Type B pancreatic cell (in vitro differentiated cells): ENCODE measurements around the gene SYNGR1. TPM values are rescaled to one million over a fixed set of nuclear protein-coding genes. Genes with fewer than 3 reads are reported as not detected.

Source experiments
- DNase-seq: peaks from one replicate; pipeline ENCODE4 v3.0.0; 2021; ENCODE audit warnings: mixed read lengths; ENCODE audit not compliant: unreplicated experiment; ENCODE audit errors: extremely low spot score
- H3K27ac Mint-ChIP-seq: 2 replicates; pipeline ENCODE4 v1.8.0; 2021; ENCODE audit warnings: mild to moderate bottlenecking, mixed read lengths
- H3K27me3 Mint-ChIP-seq: 2 replicates; pipeline ENCODE4 v1.8.0; 2021; ENCODE audit warnings: mixed read lengths
- H3K36me3 Mint-ChIP-seq: 2 replicates; pipeline ENCODE4 v1.8.0; 2021; ENCODE audit warnings: mixed read lengths
- H3K4me1 Mint-ChIP-seq: one replicate; pipeline ENCODE4 v1.8.0; 2021; ENCODE audit warnings: mixed read lengths; ENCODE audit not compliant: unreplicated experiment
- H3K4me3 Mint-ChIP-seq: 2 replicates; pipeline ENCODE4 v1.8.0; 2021; ENCODE audit warnings: mild to moderate bottlenecking, mixed read lengths
- H3K9me3 Mint-ChIP-seq: 2 replicates; pipeline ENCODE4 v1.8.0; 2021; ENCODE audit warnings: mixed read lengths
- total RNA-seq: library from RNA; stranded (reverse); gene quantifications from 2 replicates; pipeline ENCODE4 v1.2.1, GENCODE V29; 2021; ENCODE audit warnings: low replicate concordance
- TF ChIP-seq, protein P1 (sequence below): fragments of 200-600 bp; sonication (generic); conservative IDR thresholded peaks from 2 replicates; pipeline ENCODE4 v1.5.0; 2021; ENCODE audit warnings: antibody characterized with exemption, mild to moderate bottlenecking

SYNGR1 gene
- total RNA-seq, 1 donor from 2014 or later = 41.4 TPM

DNA sequence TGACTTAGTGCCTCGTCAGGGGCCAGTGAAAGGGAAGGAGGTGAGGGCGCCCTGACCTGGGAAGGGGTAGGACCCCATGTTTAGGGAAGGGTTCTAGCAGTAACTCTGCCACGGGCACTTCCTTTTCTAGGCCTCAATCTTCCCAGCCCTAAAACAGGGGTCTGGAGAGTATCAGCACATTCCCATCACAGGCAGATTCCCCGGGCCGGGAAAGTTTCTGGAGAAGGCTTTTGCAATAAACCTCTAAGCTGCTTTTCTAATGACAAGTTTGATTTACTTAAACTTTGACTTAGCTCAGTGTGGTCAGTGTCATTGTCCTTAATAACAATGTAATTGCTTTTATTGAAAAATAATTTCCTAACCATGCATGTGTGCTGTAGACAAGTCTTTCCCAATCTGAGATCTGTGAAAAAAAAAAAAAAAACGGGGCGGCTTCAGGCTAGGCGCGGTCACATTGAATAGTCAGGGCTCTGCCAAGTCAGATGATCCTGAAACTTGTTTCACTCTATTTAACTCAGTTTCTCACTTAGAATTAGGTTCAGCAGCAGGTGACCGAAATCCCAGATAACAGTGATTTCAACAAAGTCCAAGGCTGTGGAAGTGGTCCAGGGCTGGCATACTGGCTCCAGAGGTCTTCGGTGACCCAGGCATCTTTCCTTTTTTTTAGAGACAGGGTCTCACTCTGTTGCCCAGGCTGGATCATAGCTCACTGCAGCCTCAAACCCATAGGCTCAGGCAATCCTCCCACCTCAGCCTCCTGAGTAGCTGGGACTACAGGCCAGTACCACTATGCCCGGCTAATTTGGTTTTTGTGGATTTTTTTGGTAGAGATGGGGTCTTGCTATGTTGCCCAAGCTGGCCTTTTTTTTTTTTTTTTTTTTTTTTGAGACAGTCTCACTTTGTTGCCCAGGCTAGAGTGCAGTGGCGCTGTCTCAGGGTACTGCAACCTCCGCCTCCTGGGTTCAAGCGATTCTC lies 30.3 kb downstream of the SYNGR1 start:
- Mint-ChIP-seq H3K4me3 (no peak overlapping the region), H3K9me3 (no peaks in the 10 kb centered on the region), H3K27me3 (no peaks in the 10 kb centered on the region), H3K4me1 (no peaks in the 10 kb centered on the region), H3K36me3 (peaks cover 8% of the 10 kb centered on the region), H3K27ac (no peak overlapping the region)
- TF ChIP-seq, protein P1, sequence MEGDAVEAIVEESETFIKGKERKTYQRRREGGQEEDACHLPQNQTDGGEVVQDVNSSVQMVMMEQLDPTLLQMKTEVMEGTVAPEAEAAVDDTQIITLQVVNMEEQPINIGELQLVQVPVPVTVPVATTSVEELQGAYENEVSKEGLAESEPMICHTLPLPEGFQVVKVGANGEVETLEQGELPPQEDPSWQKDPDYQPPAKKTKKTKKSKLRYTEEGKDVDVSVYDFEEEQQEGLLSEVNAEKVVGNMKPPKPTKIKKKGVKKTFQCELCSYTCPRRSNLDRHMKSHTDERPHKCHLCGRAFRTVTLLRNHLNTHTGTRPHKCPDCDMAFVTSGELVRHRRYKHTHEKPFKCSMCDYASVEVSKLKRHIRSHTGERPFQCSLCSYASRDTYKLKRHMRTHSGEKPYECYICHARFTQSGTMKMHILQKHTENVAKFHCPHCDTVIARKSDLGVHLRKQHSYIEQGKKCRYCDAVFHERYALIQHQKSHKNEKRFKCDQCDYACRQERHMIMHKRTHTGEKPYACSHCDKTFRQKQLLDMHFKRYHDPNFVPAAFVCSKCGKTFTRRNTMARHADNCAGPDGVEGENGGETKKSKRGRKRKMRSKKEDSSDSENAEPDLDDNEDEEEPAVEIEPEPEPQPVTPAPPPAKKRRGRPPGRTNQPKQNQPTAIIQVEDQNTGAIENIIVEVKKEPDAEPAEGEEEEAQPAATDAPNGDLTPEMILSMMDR = no peak
- DNase-seq = no peak

DNA sequence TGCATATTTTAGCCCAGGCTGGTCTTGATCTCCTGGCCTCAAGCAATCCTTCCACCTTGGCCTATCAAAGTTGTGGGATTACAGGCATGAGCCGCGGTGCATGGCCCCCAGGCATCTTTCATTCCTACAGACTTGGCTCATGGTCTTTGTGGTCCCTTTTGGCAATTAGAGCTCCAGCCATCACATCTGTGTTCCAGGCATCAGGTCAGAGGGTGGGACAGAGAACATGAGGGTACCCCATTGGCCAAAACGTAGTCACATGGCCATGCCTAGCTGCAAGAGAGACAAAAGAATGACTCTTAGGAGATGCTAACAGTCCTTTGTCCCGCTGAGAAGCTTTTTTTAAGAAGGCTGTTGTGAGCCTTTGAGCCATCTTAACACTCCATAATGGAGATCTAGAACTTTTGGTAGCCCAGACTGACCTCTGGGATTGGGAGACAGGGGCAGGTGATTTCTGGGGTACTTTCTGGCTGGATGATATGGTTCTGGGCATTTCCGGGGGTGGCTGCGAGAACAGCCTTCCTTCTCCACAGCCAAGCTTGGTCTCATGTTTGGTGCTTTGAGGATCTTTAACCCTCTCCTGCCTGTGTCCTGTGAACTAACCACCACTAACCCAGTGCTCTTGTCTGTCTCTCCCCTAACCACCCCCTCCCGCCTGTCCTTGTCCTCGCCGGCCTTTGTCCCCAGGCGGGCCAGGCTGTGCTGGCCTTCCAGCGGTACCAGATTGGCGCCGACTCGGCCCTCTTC lies 31.4 kb downstream of the SYNGR1 start:
- Mint-ChIP-seq H3K27me3 (no peaks in the 10 kb centered on the region), H3K4me3 (no peak overlapping the region), H3K27ac (no peak overlapping the region), H3K4me1 (no peaks in the 10 kb centered on the region), H3K36me3 (peaks cover 8% of the 10 kb centered on the region), H3K9me3 (no peaks in the 10 kb centered on the region)
- no peak for DNase-seq
- TF ChIP-seq, protein P1 = no peak

DNA sequence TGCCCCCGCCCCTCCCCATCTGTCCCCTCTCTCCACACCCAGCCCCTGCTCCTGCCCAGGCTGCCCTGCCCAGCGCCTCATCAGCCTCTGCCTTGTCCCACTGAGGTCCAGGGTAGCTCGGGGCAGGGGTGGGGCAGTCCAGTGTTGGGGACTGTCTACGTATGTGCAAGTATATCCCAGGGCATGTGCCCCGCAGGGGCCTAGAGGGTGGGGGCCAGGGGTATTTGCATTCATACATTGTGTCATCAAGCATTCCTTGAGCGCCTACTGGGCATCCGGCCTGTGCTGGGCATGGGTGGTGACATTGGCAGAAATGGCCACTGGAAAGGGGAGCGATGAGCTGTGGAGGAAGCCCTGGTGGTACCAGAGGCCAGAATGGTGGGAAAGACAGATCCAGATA lies 32.1 kb downstream of the SYNGR1 start:
- peaks cover 5% of the 10 kb centered on the region for H3K36me3 Mint-ChIP-seq
- TF ChIP-seq, protein P1 = no peak
- H3K27ac Mint-ChIP-seq = no peak overlapping the region
- no peaks in the 10 kb centered on the region for H3K9me3 Mint-ChIP-seq
- no peak overlapping the region for H3K4me3 Mint-ChIP-seq
- no peaks in the 10 kb centered on the region for H3K4me1 Mint-ChIP-seq
- H3K27me3 Mint-ChIP-seq = no peaks in the 10 kb centered on the region
- no peak for DNase-seq

DNA sequence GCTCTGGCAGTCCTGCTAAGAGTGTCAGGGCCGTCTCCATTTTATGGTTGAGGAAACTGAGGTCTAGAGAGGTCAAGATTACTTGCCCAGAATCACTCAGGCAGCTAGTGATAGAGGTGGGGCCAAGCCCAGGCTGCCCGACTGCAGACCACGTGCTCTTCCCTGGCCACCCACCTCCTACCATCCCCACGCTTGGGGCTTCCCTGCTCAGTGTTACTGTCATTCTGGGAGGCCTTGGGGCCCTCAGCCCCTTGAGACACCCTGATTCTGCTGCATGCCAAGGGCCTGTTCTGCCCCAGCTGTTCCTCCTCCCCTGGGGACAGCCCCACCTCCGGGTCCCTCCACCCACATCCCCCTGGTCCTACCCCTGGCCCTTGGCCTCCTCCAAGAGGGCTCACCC lies 32.6 kb downstream of the SYNGR1 start:
- DNase-seq = no peak
- Mint-ChIP-seq H3K4me1 (peaks cover 4% of the 10 kb centered on the region), H3K36me3 (peaks cover 4% of the 10 kb centered on the region), H3K27me3 (peaks cover 3% of the 10 kb centered on the region), H3K4me3 (no peak overlapping the region), H3K27ac (no peak overlapping the region), H3K9me3 (no peaks in the 10 kb centered on the region)
- TF ChIP-seq, protein P1 = no peak

DNA sequence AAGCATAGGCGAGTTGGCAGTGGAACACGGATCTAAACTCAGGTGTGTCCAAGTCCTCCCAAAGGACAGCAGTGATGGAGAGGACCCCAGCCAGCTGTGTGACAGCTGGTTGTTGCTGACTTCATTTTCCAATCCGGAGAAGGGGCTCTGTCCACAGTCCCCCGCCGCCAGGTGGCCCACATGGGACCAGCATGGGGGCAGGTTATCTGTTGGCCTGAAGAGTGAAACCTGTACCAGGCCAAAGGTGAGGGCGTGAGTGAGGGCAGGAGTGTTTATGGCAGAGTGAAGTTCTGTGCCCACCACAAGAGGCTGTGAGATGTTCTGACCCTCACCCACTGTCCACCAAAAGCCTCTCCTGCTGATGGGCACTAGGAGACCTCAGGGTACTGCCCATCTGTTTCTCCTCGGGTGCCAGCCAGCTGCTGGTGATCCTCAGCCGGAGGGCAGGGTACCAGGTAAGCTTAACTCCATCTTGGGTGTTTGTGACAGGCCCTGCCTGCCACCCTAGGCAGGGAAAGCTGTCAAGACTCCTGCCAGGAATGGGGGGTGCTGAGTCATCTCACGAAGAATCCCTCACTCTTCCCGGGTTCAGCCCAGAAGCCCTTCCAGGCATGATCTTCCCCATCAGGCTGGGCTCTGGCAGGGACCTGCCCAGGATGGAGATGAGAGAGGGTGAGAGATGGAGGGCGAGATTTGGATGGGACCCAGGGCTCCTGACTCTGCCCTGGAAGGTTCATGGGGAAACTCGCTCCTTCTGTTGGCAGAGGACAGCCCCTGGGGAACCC lies 34.2 kb downstream of the SYNGR1 start:
- H3K27me3 Mint-ChIP-seq = peaks cover 6% of the 10 kb centered on the region
- H3K4me3 Mint-ChIP-seq = no peak overlapping the region
- H3K36me3 Mint-ChIP-seq = peaks cover 4% of the 10 kb centered on the region
- no peaks in the 10 kb centered on the region for H3K9me3 Mint-ChIP-seq
- DNase-seq = no peak
- TF ChIP-seq, protein P1 = no peak
- no peak overlapping the region for H3K27ac Mint-ChIP-seq
- H3K4me1 Mint-ChIP-seq = peaks cover 4% of the 10 kb centered on the region
